ENCODE results near the gene VCAM1. TPM values are rescaled to one million over a fixed set of nuclear protein-coding genes. Genes with fewer than 3 reads are reported as not detected.

VCAM1 gene
- total RNA-seq, 3 donors from 2014 or later (not counting 1 experiment from before 2014, with no cell fraction given): 0.12 to 0.15 TPM; not detected in 1

DNA sequence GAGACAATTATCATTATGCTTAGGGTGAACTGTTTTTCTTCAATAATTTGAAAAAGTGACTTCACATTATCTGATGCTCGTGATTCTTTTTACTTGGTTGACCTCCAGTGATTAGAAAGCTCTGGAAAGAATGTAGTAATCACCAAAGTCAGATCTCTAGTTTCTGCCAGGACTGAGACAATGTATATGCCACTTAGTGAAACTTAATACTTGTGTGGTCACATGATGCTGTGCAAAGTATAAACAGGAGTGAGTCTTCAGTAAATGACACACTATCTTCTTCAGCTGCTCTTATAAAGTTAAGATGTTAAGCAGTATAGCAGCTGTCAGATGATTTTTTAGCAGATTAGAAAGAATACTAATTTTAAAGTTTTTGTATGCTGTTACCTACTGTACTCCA, 17.2 kb downstream of the VCAM1 start:
- TF ChIP-seq, protein P1, sequence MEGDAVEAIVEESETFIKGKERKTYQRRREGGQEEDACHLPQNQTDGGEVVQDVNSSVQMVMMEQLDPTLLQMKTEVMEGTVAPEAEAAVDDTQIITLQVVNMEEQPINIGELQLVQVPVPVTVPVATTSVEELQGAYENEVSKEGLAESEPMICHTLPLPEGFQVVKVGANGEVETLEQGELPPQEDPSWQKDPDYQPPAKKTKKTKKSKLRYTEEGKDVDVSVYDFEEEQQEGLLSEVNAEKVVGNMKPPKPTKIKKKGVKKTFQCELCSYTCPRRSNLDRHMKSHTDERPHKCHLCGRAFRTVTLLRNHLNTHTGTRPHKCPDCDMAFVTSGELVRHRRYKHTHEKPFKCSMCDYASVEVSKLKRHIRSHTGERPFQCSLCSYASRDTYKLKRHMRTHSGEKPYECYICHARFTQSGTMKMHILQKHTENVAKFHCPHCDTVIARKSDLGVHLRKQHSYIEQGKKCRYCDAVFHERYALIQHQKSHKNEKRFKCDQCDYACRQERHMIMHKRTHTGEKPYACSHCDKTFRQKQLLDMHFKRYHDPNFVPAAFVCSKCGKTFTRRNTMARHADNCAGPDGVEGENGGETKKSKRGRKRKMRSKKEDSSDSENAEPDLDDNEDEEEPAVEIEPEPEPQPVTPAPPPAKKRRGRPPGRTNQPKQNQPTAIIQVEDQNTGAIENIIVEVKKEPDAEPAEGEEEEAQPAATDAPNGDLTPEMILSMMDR (IDR thresholded peaks at IDR 0.05): no peak
- H3K36me3 Mint-ChIP-seq: no peaks in the 10 kb centered on the region
- no peaks in the 10 kb centered on the region for H3K27me3 ChIP-seq (ENCODE audit: control insufficient read depth, insufficient read depth, low read length)
- H3K4me3 Mint-ChIP-seq: no peak overlapping the region
- intact Hi-C loops (cut with micrococcal nuclease): no loop called here
- no peak overlapping the region for H3K4me3 ChIP-seq (ENCODE audit: low read length)
- no peak overlapping the region for H3K27ac Mint-ChIP-seq
- no peaks in the 10 kb centered on the region for H3K9me3 ChIP-seq (ENCODE audit: control insufficient read depth, insufficient read depth, low read length)
- H3K9me3 Mint-ChIP-seq: no peaks in the 10 kb centered on the region
- H3K36me3 ChIP-seq (ENCODE audit: control insufficient read depth, insufficient read depth, low read length): no peaks in the 10 kb centered on the region
- DNase-seq: no peak
- WGBS (ENCODE audit: insufficient coverage): 88% methylated on average over 1 of the region's 1 CpG
- H3K27me3 Mint-ChIP-seq (ENCODE audit: low read depth in 2 of 2): peaks cover 0 to 37% of the 10 kb centered on the region in 2 donors
- no peaks in the 10 kb centered on the region for H3K4me1 ChIP-seq (ENCODE audit: control insufficient read depth, insufficient read depth, low read length)
- ATAC-seq: no peak
- H3K27ac ChIP-seq (ENCODE audit: low read length): no peak overlapping the region
- no peaks in the 10 kb centered on the region for H3K4me1 Mint-ChIP-seq

DNA sequence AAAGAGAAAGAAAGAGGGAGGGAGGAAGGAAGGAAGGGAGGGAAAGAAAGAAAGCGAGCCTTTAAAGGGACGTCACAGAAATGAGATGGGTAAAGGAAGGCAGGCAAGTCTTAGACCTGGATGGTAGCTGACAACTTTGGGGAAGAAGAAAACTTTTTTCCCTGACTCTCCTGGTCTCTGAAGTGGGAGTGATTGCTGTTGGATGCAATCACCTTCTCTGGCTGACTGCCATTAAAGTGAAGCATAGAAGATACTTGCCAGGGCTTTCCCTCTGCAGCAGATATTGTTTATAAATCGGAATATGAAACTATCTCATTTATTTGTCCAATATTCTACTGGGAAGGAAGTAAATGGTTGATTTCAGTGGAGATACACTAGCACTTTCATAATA, 27.0 kb downstream of the VCAM1 start:
- 70% methylated on average over 2 of the region's 3 CpGs for WGBS (ENCODE audit: insufficient coverage)
- intact Hi-C loops (cut with micrococcal nuclease): no loop called here
- no peaks in the 10 kb centered on the region for H3K36me3 ChIP-seq (ENCODE audit: control insufficient read depth, insufficient read depth, low read length)
- DNase-seq (no peak), ATAC-seq (no peak)
- Mint-ChIP-seq H3K27me3 (ENCODE audit: low read depth in 2 of 2) (peaks cover 5 to 29% of the 10 kb centered on the region in 2 donors), H3K36me3 (no peaks in the 10 kb centered on the region), H3K27ac (no peak overlapping the region), H3K9me3 (no peaks in the 10 kb centered on the region), H3K4me3 (no peak overlapping the region), H3K4me1 (peaks cover 12 to 14% of the 10 kb centered on the region in 2 donors)
- no peaks in the 10 kb centered on the region for H3K9me3 ChIP-seq (ENCODE audit: control insufficient read depth, insufficient read depth, low read length)
- H3K4me1 ChIP-seq (ENCODE audit: control insufficient read depth, insufficient read depth, low read length): peaks cover 4% of the 10 kb centered on the region
- no peaks in the 10 kb centered on the region for H3K27me3 ChIP-seq (ENCODE audit: control insufficient read depth, insufficient read depth, low read length)
- no peak overlapping the region for H3K27ac ChIP-seq (ENCODE audit: low read length)
- H3K4me3 ChIP-seq (ENCODE audit: low read length): no peak overlapping the region
- TF ChIP-seq, protein P1 (IDR thresholded peaks at IDR 0.05): no peak

DNA sequence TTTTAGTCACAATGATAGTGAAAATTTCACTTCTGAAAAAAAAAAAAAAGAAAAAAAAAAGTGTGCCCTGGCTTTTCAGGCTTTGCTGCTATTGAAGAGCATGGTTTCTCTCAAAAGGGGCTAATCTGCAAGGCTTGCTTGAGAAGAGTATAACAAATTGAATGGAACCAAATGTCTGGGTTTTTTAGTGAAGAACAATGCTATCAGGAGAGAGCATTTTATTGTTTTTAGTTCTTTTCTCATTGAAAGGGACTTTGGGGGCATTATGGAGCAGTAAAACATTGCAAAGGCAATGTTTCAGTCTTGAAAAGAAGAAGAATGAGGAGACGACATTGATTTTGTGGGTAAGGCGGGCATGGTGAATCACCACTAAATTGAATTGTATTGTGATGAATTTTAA, 28.2 kb downstream of the VCAM1 start:
- H3K9me3 ChIP-seq (ENCODE audit: control insufficient read depth, insufficient read depth, low read length): no peaks in the 10 kb centered on the region
- ATAC-seq (no peak), DNase-seq (no peak)
- H3K4me1 ChIP-seq (ENCODE audit: control insufficient read depth, insufficient read depth, low read length): peaks cover 4% of the 10 kb centered on the region
- WGBS (ENCODE audit: insufficient coverage): 96% methylated on average over 2 of the region's 2 CpGs
- no peaks in the 10 kb centered on the region for H3K27me3 ChIP-seq (ENCODE audit: control insufficient read depth, insufficient read depth, low read length)
- Mint-ChIP-seq H3K27ac (no peak overlapping the region), H3K4me3 (no peak overlapping the region), H3K36me3 (no peaks in the 10 kb centered on the region), H3K9me3 (no peaks in the 10 kb centered on the region), H3K27me3 (ENCODE audit: low read depth in 2 of 2) (peaks cover 5 to 28% of the 10 kb centered on the region in 2 donors), H3K4me1 (peaks cover 12 to 14% of the 10 kb centered on the region in 2 donors)
- intact Hi-C loops (cut with micrococcal nuclease): no loop called here
- TF ChIP-seq, protein P1 (IDR thresholded peaks at IDR 0.05): no peak
- H3K27ac ChIP-seq (ENCODE audit: low read length): no peak overlapping the region
- no peak overlapping the region for H3K4me3 ChIP-seq (ENCODE audit: low read length)
- H3K36me3 ChIP-seq (ENCODE audit: control insufficient read depth, insufficient read depth, low read length): no peaks in the 10 kb centered on the region

Data from natural killer cell (primary cell).